CD14-positive monocyte (primary cell): ENCODE measurements around the gene CNIH2. TPM values are rescaled to one million over a fixed set of nuclear protein-coding genes. Genes with fewer than 3 reads are reported as not detected.

Experiments used
- DNase-seq, 3 donors: peaks; one replicate each; pipeline ENCODE4 v3.0.0-alpha.2; 2011 to 2022
- H2AFZ ChIP-seq: 2 replicates; pipeline ENCODE4 v1.6.0; 2012; ENCODE audit warnings: mild to moderate bottlenecking, low read depth, low read length, inconsistent platforms; ENCODE audit not compliant: insufficient read depth, poor library complexity, severe bottlenecking
- H3K27ac ChIP-seq, 2 donors: 1 replicate in 1 of 2; 2 replicates in 1 of 2; pipeline ENCODE4 v1.5.1; 2012 to 2013; ENCODE audit warnings: low read length in 2 of 2, control low read depth in 1 of 2, inconsistent platforms in 1 of 2, low read depth in 1 of 2, mild to moderate bottlenecking in 1 of 2
- H3K27me3 ChIP-seq, 2 donors: one replicate each; pipeline versions ENCODE4 v1.6.0 to v1.6.1; 2011 to 2013; ENCODE audit warnings: low read length in 2 of 2; ENCODE audit not compliant: control insufficient read depth in 2 of 2, insufficient read depth in 2 of 2
- H3K36me3 ChIP-seq, 2 donors: replicated peaks in 1 of 2; 1 replicate in 1 of 2; 2 replicates in 1 of 2; pipeline versions ENCODE4 v1.5.1 to v1.6.1; 2012 to 2013; ENCODE audit warnings: low read length in 2 of 2, control low read depth in 1 of 2, inconsistent platforms in 1 of 2, mild to moderate bottlenecking in 1 of 2; ENCODE audit not compliant: insufficient read depth in 2 of 2, control insufficient read depth in 1 of 2
- H3K4me1 ChIP-seq, 2 donors: 1 replicate in 1 of 2; 2 replicates in 1 of 2; pipeline versions ENCODE4 v1.5.1 to v1.6.1; 2012 to 2013; ENCODE audit warnings: low read length in 2 of 2, control low read depth in 1 of 2, inconsistent platforms in 1 of 2, mild to moderate bottlenecking in 1 of 2, moderate library complexity in 1 of 2; ENCODE audit not compliant: insufficient read depth in 2 of 2, control insufficient read depth in 1 of 2
- H3K4me2 ChIP-seq: replicated peaks from 2 replicates; pipeline ENCODE3; 2012; ENCODE audit warnings: low read length, moderate library complexity, mild to moderate bottlenecking; ENCODE audit not compliant: poor library complexity, severe bottlenecking; ENCODE audit errors: extremely low read depth
- H3K4me3 ChIP-seq, 3 experiments: fragments of 200-600 bp in 1 of 3; sonication (generic) in 1 of 3; replicated peaks in 1 of 3; 1 replicate in 2 of 3; 2 replicates in 1 of 3; pipeline ENCODE4 v1.5.1; 2011 to 2013; ENCODE audit warnings: low read length in 3 of 3, mild to moderate bottlenecking in 3 of 3, control low read depth in 2 of 3, low read depth in 2 of 3, inconsistent platforms in 1 of 3, moderate library complexity in 1 of 3
- H3K79me2 ChIP-seq: 2 replicates; pipeline ENCODE4 v1.6.0; 2012; ENCODE audit warnings: mild to moderate bottlenecking, control low read depth, inconsistent platforms, low read length, moderate library complexity; ENCODE audit not compliant: insufficient read depth
- H3K9ac ChIP-seq: 2 replicates; pipeline ENCODE4 v1.6.0; 2017; ENCODE audit warnings: low read length, mild to moderate bottlenecking; ENCODE audit not compliant: insufficient read depth, poor library complexity, severe bottlenecking
- H3K9me3 ChIP-seq, 2 donors: replicated peaks in 1 of 2; 1 replicate in 1 of 2; 2 replicates in 1 of 2; pipeline versions ENCODE4 v1.5.1 to v1.6.1; 2012 to 2013; ENCODE audit warnings: low read length in 2 of 2, control low read depth in 1 of 2; ENCODE audit not compliant: control insufficient read depth in 1 of 2, insufficient read depth in 1 of 2
- H4K20me1 ChIP-seq: 2 replicates; pipeline ENCODE4 v1.6.0; 2012; ENCODE audit warnings: mild to moderate bottlenecking, low read length, control low read depth, moderate library complexity; ENCODE audit not compliant: insufficient read depth
- H3K27ac Mint-ChIP-seq, 7 donors: one replicate each; pipeline ENCODE4 v1.8.0; 2020; ENCODE audit warnings: mild to moderate bottlenecking in 7 of 7, mixed read lengths in 7 of 7, moderate library complexity in 6 of 7, inconsistent platforms in 2 of 7
- H3K27me3 Mint-ChIP-seq, 3 donors: one replicate each; pipeline ENCODE4 v1.8.0; 2021 to 2022; ENCODE audit warnings: low read depth in 3 of 3, mild to moderate bottlenecking in 3 of 3, mixed read lengths in 3 of 3, moderate library complexity in 3 of 3, inconsistent platforms in 1 of 3
- H3K36me3 Mint-ChIP-seq, 2 donors: one replicate each; pipeline ENCODE4 v1.8.0; 2020; ENCODE audit warnings: mixed read lengths in 2 of 2, inconsistent platforms in 1 of 2, mild to moderate bottlenecking in 1 of 2
- H3K4me1 Mint-ChIP-seq: one replicate; pipeline ENCODE4 v1.8.0; 2020; ENCODE audit warnings: mild to moderate bottlenecking, mixed read lengths
- H3K4me3 Mint-ChIP-seq, 2 donors: one replicate each; pipeline ENCODE4 v1.8.0; 2020; ENCODE audit warnings: mild to moderate bottlenecking in 2 of 2, mixed read lengths in 2 of 2, moderate library complexity in 1 of 2
- H3K9me3 Mint-ChIP-seq, 7 donors: one replicate each; pipeline ENCODE4 v1.8.0; 2020 to 2022; ENCODE audit warnings: mixed read lengths in 7 of 7, mild to moderate bottlenecking in 6 of 7, moderate library complexity in 6 of 7, inconsistent platforms in 2 of 7
- CTCF ChIP-seq: fragments of 200-600 bp; IDR thresholded peaks from one replicate; pipeline ENCODE4 v1.8.0; 2022; ENCODE audit warnings: antibody characterized with exemption, mild to moderate bottlenecking
- WGBS: methylation state at CpG from one replicate; pipeline ENCODE4 v1.1.5; 2013; ENCODE audit warnings: missing lambda C conversion rate; ENCODE audit not compliant: insufficient coverage; 5-methylcytosine and 5-hydroxymethylcytosine counted together
- intact Hi-C, 2 donors: fragments of 100-400 bp; cut with micrococcal nuclease; formaldehyde crosslinking; loops; one replicate each; pipeline versions ENCODE4 v1.15.0 to v1.15.1; 2023
- polyA plus RNA-seq, 3 donors: library from polyadenylated mRNA; depleted of rRNA in 1 of 3; unstranded in 2 of 3; stranded (reverse) in 1 of 3; fragments of 300-500 nt in 2 of 3; fragments of >200 nt in 1 of 3; fragmentation: Illumina TruSeq in 2 of 3; gene quantifications; 1 replicate in 2 of 3; 2 replicates in 1 of 3; pipeline ENCODE4 v1.2.3, GENCODE V29; 2012 to 2021

CNIH2 gene
- polyA plus RNA-seq, 3 donors, result 1.2 TPM; not detected in 2

GRCh38 chr11:66326261-66327111 lies 48.5 kb downstream of the CNIH2 start:
- Mint-ChIP-seq H3K27ac (no peak overlapping the region), H3K4me3 (no peak overlapping the region), H3K4me1 (peaks cover 18% of the 10 kb centered on the region), H3K9me3 (peaks cover 0 to 2% (median 0%) of the 10 kb centered on the region in 7 donors), H3K36me3 (peaks cover 1 to 2% of the 10 kb centered on the region in 2 donors), H3K27me3 (peaks cover 0 to 3% (median 2%) of the 10 kb centered on the region in 3 donors)
- TF ChIP-seq CTCF, result no peak
- intact Hi-C loops, result no loop called here
- DNase-seq, result no peak
- Histone ChIP-seq H3K4me2 (no peak overlapping the region), H3K27me3 (no peaks in the 10 kb centered on the region), H3K27ac (no peak overlapping the region), H3K9ac (no peak overlapping the region), H3K36me3 (peaks cover 0 to 4% of the 10 kb centered on the region in 2 donors), H4K20me1 (no peaks in the 10 kb centered on the region), H3K4me3 (no peak overlapping the region), H3K4me1 (peaks cover 7 to 11% of the 10 kb centered on the region in 2 donors), H2AFZ (no peak overlapping the region), H3K9me3 (no peaks in the 10 kb centered on the region), H3K79me2 (no peaks in the 10 kb centered on the region)
- WGBS, result 60% methylated on average over 14 of the region's 21 CpGs

- DNase-seq, result no peak
- intact Hi-C loops, result loop anchor here (1.0 kb wide), 1 partner anchor 15 kb away; no protein-coding TSS in a partner anchor
- no peak overlapping the region for H3K27ac Mint-ChIP-seq
- no peaks in the 10 kb centered on the region for H3K9me3 Mint-ChIP-seq
- Histone ChIP-seq H3K9ac (no peak overlapping the region), H3K36me3 (peaks cover 7 to 13% of the 10 kb centered on the region in 2 donors), H3K27me3 (no peaks in the 10 kb centered on the region), H3K9me3 (no peaks in the 10 kb centered on the region), H3K79me2 (no peaks in the 10 kb centered on the region), H3K4me3 (no peak overlapping the region), H3K4me2 (no peak overlapping the region), H4K20me1 (no peaks in the 10 kb centered on the region), H3K4me1 (peaks cover 7 to 11% of the 10 kb centered on the region in 2 donors), H2AFZ (no peak overlapping the region), H3K27ac (no peak overlapping the region)
- no peak overlapping the region for H3K4me3 Mint-ChIP-seq
- H3K27me3 Mint-ChIP-seq, result peaks cover 0 to 3% (median 2%) of the 10 kb centered on the region in 3 donors
- peaks cover 8 to 11% of the 10 kb centered on the region in 2 donors for H3K36me3 Mint-ChIP-seq
- 93% methylated on average over 5 of the region's 10 CpGs for WGBS
- peaks cover 16% of the 10 kb centered on the region for H3K4me1 Mint-ChIP-seq
- TF ChIP-seq CTCF, result no peak
These were observed 49.4 kb downstream of the CNIH2 start for GRCh38 chr11:66327171-66328030.
